ENCODE measurements around the gene NHLRC1.

- TF ChIP-seq POLR2A (IDR thresholded peaks at IDR 0.05) (no peak), CTCF (IDR thresholded peaks at IDR 0.05) (no peak)
Measured at GRCh38 chr6:18142591-18142861, 20.0 kb upstream of the NHLRC1 start.
